Dedifferentiated amniotic fluid mesenchymal stem cell (primary cell): ENCODE data around the gene DPF1.

Experiments
- DNase-seq: peaks from one replicate; pipeline ENCODE4 v3.0.0-alpha.2; 2016; ENCODE audit errors: extremely low spot score

The DPF1 gene

DNA sequence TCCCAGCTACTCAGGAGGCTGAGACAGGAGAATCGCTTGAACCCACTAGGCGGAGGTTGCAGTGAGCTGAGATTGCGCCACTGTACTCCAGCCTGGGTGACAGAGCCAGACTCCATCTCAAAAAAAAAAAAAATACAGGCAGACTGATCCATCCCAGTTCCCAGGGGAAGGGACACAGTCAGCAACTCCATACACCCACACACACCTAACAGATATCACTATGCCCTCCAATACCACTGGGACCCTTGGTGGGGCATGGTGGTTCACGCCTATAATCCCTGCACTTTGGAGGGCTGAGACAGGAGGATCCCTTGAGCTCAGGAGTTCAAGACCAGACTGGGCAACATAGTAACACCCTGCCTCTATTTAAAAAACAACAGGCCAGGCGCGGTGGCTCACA lies 2.6 kb downstream of the DPF1 start:
- no peak for DNase-seq

DNA sequence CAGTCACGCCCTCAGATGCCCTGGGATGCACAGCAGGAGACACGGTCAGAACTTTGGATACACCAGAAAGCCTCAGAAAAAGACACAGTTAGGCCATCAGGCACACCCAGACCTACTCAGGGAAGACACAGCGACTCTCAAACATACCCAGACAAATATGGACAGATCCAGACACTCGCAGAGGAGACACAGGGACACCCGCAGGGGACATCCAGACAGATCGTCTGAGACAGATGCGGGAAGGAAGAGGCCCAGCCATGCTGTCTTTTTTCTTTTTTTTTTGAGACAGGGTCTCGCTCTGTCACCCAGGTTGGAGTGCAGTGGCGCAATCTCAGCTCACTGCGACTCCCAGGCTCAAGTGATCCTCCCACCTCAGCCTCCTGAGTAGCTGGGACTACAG lies 4.8 kb downstream of the DPF1 start:
- no peak for DNase-seq

DNA sequence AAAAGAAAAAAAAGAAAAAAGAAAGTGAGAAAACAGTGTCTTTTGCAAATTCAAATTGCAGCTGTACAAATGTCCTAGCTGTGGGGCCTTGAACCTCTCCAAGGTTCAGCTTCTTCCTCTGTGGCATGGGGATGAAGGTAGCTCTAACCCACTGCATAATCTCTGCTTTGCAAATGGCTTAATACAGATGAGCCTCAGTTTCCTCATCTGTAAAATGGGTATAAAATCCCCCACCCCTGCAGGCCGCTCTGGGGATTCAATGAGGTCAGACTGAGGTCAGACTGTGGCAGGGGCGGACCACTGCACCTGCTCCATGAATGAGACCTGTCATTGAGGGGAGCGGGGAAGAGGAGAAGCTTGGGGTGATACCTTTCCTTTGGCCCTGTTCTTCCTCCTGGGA lies 5.8 kb downstream of the DPF1 start:
- DNase-seq = no peak

DNA sequence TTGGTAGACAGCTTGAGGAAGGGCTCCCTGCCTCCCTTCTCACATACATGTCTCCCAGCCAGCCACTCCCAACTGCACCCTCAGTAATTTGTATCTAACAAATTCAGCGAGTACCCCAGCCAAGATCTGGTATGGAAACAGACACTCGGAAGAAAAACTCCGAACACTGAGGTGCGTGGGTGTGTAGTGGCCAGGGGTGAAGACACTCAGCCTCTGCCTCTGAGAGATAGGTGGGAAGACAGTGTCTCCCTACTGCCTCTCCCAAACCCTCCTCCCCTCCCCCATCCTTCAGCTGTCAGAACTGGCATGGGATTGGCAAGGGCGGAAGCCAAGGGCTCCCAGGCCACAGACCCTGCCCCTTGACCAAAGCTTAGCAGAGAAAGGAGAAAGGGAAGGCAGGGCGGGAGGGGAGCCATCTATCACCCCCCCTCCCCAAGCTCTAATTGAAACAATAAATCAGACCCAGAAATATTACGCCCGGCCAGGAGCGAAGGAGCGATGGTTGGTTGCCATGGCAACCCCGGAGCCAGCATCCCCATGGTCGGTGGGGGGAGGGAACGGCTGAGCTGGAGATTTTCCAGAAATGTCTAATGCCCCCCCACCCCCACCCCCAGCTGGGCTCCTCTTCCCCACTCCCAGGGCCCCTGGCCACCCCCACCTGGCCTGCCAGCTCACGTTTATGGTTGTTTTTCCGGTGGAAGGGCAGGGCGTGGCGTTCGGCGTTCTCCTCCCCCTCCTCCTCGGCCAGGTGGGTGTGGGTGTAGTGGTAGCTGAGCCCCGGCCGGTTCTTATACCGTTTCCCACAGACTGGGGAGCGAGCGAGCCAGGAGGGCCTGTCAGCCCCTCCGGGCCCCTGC lies 7.0 kb downstream of the DPF1 start:
- no peak for DNase-seq

DNA sequence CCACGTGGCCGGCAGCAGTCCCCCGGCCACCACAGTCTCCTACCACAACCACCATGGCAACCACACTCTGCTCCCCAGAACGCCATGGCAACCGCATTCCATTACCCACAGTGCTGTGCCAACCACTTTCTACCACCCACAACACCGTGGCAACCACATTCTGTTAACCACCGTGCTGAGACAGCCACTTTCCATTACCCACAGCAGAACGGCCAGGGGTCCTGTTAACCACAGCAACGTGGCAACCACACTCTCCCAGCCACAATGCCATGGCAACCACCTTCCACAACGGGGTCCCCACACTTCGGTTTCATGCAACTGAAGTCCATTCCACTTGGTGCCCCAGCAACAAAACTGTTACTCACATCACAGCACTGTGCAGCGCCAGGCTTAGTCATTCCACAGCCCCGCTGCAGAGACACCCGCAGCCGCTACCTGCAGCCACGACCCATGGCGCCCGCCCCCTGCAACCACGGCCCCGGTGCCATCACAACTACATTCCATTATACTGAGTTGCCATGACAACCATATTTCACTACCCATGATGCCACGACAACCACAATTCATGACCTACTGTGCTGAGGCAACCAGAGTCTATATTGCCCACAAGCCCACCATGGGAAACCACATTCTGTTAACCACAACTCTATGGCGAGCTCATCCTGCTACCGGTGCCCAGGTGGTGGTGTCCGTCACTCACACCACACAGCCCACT lies 10.0 kb downstream of the DPF1 start:
- no peak for DNase-seq

DNA sequence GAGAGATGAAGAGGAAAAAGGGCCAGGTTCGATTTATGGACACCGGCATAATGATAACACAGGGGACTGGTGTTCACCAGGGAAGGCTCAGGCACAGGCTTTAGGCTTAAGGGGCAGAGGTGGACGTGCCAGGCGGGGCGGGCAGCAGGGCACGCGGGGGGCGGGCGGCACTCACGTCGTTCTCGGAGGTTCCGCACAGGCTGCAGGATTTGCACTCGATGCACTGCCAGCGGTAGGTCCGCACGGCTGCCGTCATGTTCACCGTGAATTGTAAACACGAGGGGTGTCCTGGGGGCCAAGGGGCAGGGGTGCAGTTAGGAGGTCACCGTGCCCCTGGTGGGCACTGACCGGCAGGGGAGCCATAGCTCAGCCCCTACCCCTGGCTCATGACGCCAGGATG lies 10.6 kb downstream of the DPF1 start:
- no peak for DNase-seq

DNA sequence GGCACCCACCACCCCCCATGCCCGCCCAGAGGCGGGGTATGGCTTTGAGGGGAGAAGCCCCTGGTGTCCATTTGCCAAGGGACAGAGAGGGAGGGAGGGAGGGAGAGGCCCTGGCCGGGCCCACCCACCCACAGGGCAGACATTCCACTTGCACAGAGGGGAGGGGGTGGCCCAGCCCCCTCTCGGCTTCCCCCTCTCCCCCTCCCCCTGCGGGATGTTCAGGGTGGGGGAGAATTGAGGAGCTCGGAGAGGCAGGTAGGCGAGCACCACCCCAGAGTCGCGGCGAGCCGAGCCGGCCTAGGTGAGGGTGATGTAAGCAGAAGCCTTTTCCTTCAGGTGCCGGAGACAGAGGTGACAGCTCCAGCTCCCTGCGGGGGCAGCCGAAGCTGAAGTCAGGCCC lies 12.3 kb downstream of the DPF1 start:
- DNase-seq = no peak

DNA sequence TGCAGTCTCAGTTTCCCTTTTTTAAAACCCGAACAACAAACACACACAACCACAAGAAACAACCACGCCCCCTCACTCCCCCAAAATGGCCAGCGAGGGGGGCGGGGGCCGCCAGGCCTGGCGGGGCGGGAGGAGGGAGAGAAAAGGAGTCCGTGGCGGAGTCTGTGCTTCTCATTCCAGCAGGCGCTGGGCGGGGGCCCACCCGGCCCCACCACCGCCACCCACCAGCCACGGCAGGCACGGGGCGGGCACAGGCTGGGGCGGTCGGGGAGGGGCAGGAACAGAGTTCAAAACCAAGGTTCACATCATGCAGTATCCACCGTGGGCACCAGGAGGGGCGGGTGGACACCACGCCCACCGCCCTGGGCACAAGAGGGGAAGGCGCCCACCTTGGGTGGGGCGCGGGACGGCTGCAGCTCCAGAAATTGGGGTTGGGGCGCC lies 12.9 kb downstream of the DPF1 start:
- DNase-seq = no peak

DNA sequence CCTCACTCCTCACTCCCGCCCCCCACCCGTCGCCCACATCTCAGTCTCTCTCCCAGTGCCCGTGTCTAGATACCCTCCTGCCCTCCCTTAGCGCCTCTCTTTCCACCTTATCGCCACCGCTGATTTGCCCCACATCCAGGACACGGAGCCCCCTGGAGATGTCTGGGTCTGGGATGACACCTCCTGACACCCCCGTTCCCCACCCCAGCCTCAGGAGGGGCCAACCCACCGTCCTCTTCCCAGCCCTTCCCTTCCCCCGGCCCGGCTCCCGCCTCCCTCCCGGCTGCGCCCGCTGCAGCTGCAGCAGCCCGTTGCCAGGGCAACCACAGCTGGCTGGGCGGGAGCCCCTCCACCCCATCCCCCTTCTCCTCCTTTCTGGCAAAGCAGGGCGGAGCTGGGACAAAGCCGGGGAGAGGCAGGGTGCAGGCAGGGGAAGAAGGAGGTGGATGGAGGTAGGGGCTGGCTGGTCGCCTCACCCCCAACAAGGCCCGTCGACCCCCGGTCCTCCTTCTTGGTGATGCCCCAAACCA lies 13.5 kb downstream of the DPF1 start:
- DNase-seq = no peak

DNA sequence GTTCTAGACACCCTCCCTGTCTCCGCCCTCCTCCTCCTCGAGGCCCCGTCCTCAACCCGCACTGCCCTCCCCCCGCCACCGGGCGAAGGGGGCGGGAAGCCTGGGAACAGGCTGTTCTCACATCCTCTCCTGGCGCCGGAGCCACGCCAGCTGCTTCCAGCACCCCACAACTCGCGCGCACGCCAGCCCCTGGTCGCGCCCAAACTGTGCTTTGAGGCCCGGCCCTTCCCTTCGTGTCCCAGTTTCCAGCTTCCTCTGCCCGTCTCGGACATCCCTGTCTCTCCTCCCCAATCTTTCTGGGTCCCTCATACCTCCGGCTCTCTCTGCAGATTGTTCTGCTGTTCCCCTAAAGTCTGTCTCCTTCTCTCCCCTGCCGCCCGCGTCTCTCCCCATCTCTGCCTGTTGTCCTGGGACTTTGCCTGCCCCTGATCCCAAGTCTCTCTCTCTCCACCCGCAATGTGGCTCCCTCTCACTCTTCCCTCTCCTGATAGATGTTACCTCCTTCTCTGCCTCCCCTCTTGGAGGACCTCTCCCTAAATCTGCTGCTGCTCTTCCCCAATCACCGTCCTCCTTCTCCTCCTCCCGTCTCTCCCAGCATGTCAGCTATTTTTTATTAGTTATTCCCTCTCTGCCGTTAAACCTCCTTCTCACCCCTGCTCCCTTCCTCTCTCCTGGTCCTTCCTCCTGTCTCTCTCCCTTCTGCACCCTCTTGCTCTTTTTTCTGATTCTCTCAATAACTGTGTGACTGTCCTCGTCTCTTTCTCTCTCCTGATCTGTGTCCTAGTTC lies 14.2 kb downstream of the DPF1 start:
- DNase-seq = no peak

DNA sequence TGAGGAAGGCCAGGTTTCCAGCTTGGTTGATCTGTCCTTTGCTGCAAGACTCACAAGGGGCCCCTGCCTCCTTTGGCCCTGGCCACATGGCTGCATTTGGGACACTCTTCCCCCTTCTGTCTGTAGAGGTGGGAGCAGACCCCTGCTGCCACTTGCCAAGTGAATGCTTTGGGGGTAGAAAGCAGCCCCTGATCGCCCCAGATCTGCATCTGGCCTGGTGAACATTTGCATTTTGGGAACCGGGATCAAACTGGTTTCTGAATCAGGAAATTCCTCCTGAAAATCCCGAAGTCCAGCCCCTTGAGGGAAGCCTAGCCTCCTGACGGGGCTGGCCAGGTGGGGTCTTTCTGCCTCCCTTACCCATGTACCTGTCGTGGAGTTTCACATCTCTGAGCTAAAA lies 14.9 kb downstream of the DPF1 start:
- DNase-seq = no peak

DNA sequence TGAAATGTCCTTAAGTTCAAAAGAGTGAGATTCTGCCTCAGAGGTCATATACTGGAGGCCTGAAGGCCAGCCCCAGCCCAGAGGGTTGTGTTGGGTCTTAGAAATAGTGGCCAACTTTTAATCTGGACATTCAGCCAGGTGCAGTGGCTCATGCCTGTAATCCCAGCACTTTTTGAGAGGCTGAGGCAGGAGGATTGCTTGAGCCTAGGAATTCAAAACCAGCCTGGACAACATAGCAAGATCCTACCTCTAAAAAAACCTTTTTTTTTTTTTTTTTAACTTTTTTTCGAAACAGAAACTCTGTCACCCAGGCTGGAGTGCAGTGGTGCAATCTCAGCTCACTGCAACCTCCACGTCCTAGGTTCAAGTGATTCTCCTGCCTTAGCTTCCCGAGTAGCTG lies 15.5 kb downstream of the DPF1 start:
- no peak for DNase-seq

DNA sequence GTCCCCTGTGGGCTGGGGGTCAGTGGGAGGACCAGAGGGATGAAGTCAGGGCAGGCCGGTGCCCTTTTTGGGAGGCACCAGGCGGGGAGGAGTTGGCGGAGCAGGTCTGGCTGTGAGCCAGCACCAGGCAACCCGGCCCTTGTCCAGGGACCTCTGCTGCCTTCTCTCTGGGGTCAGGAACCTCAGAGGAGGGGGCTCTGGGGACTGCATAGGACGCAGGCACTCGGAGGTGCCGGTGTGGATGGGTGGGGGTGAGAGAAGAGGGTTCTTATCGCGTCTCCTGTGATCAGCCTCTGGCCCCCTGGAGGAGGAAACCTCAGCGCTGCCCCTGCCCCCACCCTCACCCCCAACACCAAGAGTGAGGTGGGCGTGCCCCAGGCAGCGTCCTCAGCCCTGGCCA lies 16.5 kb downstream of the DPF1 start:
- no peak for DNase-seq

DNA sequence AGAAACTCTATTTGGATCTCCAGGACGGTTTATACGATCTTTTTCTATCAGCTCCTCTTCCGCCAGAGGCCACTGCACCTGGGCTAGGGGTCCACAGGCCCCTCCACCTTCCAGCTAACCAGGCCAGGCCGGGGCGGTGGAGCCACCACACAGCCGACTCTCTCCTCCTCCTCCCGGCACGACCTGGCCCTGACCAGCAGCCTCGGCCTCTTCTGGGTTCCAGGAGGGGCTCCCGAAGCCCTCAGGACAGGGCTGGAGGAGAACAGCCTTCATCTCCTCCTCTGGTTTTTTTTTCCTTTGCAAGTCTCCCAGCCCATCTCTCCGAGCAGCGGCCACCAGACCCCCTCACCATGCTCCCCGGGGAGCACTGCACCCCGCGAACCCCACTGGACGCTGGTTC lies 17.1 kb downstream of the DPF1 start:
- DNase-seq = no peak

DNA sequence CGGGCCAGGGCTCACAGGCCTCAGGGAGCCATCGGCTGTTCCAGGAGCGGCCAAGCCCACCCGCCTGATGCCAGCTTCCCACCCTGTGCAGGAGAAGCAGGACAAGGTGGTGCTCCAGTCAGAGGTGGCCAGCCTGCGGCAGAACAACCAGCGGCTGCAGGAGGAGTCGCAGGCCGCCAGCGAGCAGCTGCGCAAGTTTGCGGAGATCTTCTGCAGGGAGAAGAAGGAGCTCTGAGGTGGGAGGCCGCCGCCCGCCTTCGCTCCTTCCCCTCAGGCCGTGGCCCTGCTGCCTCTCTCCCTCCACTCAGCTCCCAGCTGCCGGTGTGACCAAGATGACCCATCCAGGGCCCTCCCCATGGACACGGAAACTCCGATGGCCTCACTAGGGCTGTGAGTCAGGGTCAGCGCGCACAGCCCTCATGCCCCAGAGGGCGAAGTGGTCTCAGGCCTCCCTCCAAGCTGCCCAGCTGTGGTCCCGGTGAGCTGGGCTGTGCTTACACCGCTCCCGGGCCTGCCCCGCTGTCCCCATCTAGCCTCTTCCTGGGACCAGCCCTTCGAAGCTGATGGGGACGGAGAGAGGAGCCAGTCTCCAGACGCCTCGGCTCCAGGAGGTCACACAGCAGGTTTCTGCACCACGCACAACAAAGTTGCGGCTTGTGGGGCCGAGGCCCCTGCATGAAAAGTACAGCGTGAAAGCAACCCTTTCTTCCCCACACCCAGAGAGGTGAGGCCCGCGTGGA lies 17.8 kb downstream of the DPF1 start:
- DNase-seq = no peak

DNA sequence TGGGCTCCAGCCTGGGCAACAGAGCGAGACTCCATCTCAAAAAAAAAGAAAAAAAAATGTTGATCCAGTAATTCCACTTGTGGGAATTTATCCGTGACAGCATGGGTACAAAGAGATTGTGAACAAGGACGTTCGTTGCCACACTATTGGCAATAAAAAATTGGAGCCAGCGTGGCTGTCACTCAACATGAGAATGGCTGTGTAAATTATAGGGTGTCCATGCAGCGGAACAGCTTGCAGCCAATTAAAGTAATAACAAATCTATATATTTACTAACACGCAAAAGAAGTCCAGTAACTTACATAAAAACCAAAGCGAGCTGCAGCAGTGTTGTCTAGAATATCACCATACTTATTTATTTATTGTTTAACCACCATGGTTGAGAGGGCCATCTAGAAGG lies 19.3 kb downstream of the DPF1 start:
- DNase-seq = no peak

DNA sequence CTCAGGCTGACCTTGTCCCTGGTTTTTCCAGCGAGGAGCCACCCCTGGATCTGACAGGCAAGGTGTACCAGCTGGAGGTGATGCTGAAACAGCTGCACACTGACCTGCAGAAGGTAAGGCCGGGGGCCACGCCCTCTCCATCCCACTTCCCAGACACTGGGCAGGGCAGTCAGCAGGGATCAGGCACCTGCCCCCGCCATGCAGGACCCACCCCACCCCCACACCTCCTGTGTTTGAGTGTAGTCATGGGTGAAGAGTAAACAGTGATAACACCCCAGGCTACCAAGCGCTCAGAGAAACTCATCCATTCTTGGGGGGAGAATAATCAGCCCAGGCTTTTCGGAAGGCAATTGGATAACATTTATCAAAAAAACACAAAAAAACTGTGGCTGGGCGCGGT lies 19.9 kb downstream of the DPF1 start:
- no peak for DNase-seq

DNA sequence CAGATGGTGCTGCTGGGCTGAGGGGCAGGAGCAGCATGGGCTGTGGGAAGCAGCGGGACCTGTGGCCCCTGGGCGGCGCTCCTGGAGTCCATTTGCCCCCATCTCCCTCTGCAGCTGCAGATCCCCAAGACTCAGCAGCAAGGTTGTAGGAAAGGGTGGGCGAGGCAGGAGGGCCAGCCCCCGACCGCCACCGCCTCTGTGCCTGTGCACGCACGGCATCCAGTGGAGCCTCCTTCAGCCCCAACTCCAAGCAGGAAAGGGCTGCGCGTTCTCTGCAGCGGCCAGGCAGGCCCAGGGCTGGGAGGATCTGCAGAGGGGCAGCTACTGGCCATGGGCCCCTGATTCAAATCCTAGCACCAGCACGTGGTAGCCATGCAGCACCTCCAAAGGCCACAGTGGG lies 20.8 kb downstream of the DPF1 start:
- no peak for DNase-seq

DNA sequence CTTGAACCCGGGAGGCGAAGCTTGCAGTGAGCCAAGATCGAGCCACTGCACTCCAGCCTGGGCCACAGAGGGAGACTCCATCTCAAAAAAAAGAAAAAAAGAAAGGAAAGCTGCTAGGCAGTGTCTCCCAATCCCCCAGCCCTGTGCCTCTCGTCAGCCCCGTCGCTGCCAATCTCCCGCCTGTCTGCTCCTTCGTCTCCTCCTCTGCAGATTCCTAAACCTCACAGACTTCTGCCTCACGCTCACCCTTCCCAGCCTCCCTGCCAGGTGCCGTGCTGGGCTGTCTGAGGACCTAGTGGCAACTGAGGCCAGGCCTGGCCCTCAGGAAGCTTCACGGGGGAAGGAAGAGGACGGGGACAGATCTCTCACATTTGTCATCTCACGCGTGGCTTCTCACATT lies 21.5 kb downstream of the DPF1 start:
- DNase-seq = no peak

DNA sequence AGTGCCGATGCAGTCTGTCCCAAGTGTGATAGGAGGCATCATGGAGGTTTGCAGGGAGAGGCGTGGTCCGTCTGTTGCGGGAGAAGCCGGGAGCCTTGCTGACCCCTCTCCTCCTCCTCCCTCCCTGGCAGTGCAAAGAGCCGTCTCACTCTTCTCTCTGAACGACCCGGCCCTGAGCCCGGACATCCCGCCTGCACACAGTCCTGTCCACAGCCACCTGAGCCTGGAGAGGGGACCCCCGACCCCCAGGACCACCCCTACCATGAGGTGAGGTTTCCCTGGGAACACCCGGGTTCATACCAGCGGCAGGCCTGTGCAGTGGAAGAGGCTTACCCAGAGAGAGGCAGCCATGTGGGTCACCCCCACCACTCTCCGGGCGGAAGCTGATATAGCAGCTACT lies 22.3 kb downstream of the DPF1 start:
- DNase-seq = no peak

DNA sequence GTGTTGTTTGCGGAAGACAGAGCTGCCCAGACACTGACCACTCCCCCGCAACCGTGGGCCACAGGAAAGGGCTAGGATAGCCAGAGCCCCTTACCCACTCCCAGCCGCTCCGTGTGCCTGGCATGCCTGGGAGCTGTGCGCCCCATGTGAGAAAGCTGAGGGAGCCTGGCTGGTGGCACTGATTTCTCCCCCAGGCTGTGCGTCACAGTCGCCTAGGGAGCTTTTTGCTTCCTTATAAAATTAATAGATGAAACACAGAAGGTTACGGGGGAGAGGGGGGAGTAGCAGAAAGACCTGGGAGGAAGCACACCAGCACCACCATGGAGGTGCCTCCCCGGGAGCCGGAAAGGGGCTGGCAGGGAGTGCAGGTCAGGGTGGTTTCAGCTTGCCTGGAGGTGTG lies 24.7 kb downstream of the DPF1 start:
- DNase-seq = no peak
